Measurements from ENCODE around the gene SEMA3F. TPM values are rescaled to one million over a fixed set of nuclear protein-coding genes. Genes with fewer than 3 reads are reported as not detected.

Gene SEMA3F
- total RNA-seq, 3 donors from 2014 or later (not counting 1 experiment from before 2014, with no cell fraction given), result 0.16 to 1.1 (median 0.78) TPM

DNA sequence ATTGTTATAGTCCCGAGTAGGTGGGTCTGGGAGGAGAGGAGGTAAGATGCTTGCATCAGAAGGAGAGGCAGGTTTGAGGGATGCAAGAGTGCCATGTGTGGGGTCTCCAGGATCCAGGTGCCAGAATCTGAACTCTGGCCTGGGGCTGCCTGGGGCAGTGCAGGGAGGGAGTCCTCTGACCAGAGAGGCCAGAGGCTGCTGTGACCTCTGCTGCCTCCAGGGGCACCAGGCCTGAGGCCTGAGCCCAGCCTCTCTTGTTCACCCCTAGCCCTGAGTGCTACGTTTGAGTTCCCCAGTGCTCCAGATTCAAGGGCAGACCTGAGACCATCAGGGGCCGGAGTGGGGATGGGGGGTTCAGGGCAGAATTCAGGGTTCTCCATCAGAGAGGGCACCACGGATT, 57.4 kb downstream of the SEMA3F start:
- no peaks in the 10 kb centered on the region for H3K4me1 ChIP-seq (ENCODE audit: control insufficient read depth, insufficient read depth, low read length)

DNA sequence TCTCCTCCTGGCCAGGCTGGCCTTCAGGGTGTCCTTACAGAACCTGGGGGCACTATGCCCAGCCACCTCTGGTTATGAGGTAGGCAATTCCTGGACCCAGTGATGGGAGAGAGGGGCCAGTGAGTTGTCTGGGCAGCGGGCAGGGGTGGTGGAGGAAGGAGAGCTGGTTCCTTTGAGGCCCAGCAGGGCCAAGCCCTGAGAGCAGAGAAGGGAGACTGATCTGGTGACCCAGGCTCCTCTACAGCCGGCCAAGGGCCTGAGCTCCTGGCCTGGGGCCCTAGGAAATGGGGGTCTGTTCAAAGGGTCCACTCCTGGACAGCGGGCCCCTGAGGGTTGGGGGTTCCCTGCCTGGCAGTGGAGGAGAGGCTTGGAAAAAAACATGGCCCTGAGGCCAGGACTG, 57.8 kb downstream of the SEMA3F start:
- Mint-ChIP-seq H3K4me3 (no peak overlapping the region), H3K36me3 (no peaks in the 10 kb centered on the region), H3K9me3 (no peaks in the 10 kb centered on the region), H3K27me3 (ENCODE audit: low read depth in 2 of 2) (peaks cover 0 to 8% of the 10 kb centered on the region in 2 donors), H3K27ac (no peak overlapping the region), H3K4me1 (no peaks in the 10 kb centered on the region)
- TF ChIP-seq, protein P1, sequence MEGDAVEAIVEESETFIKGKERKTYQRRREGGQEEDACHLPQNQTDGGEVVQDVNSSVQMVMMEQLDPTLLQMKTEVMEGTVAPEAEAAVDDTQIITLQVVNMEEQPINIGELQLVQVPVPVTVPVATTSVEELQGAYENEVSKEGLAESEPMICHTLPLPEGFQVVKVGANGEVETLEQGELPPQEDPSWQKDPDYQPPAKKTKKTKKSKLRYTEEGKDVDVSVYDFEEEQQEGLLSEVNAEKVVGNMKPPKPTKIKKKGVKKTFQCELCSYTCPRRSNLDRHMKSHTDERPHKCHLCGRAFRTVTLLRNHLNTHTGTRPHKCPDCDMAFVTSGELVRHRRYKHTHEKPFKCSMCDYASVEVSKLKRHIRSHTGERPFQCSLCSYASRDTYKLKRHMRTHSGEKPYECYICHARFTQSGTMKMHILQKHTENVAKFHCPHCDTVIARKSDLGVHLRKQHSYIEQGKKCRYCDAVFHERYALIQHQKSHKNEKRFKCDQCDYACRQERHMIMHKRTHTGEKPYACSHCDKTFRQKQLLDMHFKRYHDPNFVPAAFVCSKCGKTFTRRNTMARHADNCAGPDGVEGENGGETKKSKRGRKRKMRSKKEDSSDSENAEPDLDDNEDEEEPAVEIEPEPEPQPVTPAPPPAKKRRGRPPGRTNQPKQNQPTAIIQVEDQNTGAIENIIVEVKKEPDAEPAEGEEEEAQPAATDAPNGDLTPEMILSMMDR (IDR thresholded peaks at IDR 0.05), result no peak
- intact Hi-C loops (cut with micrococcal nuclease), result no loop called here
- H3K27ac ChIP-seq (ENCODE audit: low read length), result no peak overlapping the region
- DNase-seq (no peak), ATAC-seq (no peak)
- no peaks in the 10 kb centered on the region for H3K36me3 ChIP-seq (ENCODE audit: control insufficient read depth, insufficient read depth, low read length)
- H3K4me3 ChIP-seq (ENCODE audit: low read length), result no peak overlapping the region
- no peaks in the 10 kb centered on the region for H3K9me3 ChIP-seq (ENCODE audit: control insufficient read depth, insufficient read depth, low read length)
- H3K27me3 ChIP-seq (ENCODE audit: control insufficient read depth, insufficient read depth, low read length), result no peaks in the 10 kb centered on the region
- 93% methylated on average over 3 of the region's 3 CpGs for WGBS (ENCODE audit: insufficient coverage)
- H3K4me1 ChIP-seq (ENCODE audit: control insufficient read depth, insufficient read depth, low read length), result no peaks in the 10 kb centered on the region

More for the DNA sequence above, 57.4 kb downstream of the SEMA3F start:
- H3K9me3 ChIP-seq (ENCODE audit: control insufficient read depth, insufficient read depth, low read length), result no peaks in the 10 kb centered on the region
- WGBS (ENCODE audit: insufficient coverage), result 86% methylated on average over 4 of the region's 4 CpGs
- TF ChIP-seq, protein P1 (IDR thresholded peaks at IDR 0.05), result no peak
- no peak overlapping the region for H3K27ac ChIP-seq (ENCODE audit: low read length)
- Mint-ChIP-seq H3K36me3 (no peaks in the 10 kb centered on the region), H3K9me3 (no peaks in the 10 kb centered on the region), H3K4me3 (no peak overlapping the region), H3K4me1 (no peaks in the 10 kb centered on the region), H3K27me3 (ENCODE audit: low read depth in 2 of 2) (peaks cover 0 to 13% of the 10 kb centered on the region in 2 donors), H3K27ac (no peak overlapping the region)
- intact Hi-C loops (cut with micrococcal nuclease), result no loop called here
- H3K4me3 ChIP-seq (ENCODE audit: low read length), result no peak overlapping the region
- ATAC-seq (no peak), DNase-seq (no peak)
- H3K27me3 ChIP-seq (ENCODE audit: control insufficient read depth, insufficient read depth, low read length), result no peaks in the 10 kb centered on the region
- H3K36me3 ChIP-seq (ENCODE audit: control insufficient read depth, insufficient read depth, low read length), result no peaks in the 10 kb centered on the region

DNA sequence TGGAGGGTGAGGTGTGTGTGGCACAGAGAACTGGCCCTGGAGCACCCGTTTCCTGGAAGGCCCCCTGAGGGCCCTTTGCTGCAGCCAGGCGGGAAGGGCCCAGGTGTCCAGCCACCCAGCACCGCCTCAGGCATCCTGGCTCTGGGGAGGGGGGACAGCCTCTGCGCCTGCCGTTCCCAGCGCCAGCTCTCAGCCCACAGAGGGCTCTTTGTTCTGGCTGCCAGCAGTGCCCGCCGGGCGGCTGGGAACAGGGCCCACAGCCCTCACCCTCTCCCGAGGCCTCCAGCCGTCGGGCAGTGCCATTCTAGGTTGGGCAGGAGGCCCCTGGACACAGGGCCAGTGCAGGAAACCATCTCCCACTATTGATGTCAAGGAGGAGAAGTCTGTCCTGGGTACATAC, 58.2 kb downstream of the SEMA3F start:
- H3K4me3 ChIP-seq (ENCODE audit: low read length), result no peak overlapping the region
- no peak for ATAC-seq
- no peaks in the 10 kb centered on the region for H3K4me1 ChIP-seq (ENCODE audit: control insufficient read depth, insufficient read depth, low read length)
- no peaks in the 10 kb centered on the region for H3K36me3 Mint-ChIP-seq
- TF ChIP-seq, protein P1 (IDR thresholded peaks at IDR 0.05), result no peak
- H3K4me1 Mint-ChIP-seq, result no peaks in the 10 kb centered on the region
- no peaks in the 10 kb centered on the region for H3K9me3 ChIP-seq (ENCODE audit: control insufficient read depth, insufficient read depth, low read length)
- intact Hi-C loops (cut with micrococcal nuclease), result no loop called here
- no peaks in the 10 kb centered on the region for H3K9me3 Mint-ChIP-seq
- no peaks in the 10 kb centered on the region for H3K27me3 ChIP-seq (ENCODE audit: control insufficient read depth, insufficient read depth, low read length)
- 88% methylated on average over 12 of the region's 12 CpGs for WGBS (ENCODE audit: insufficient coverage)
- H3K4me3 Mint-ChIP-seq, result no peak overlapping the region
- DNase-seq, result no peak
- no peak overlapping the region for H3K27ac Mint-ChIP-seq
- peaks cover 0 to 5% of the 10 kb centered on the region in 2 donors for H3K27me3 Mint-ChIP-seq (ENCODE audit: low read depth in 2 of 2)
- no peaks in the 10 kb centered on the region for H3K36me3 ChIP-seq (ENCODE audit: control insufficient read depth, insufficient read depth, low read length)
- H3K27ac ChIP-seq (ENCODE audit: low read length), result no peak overlapping the region

DNA sequence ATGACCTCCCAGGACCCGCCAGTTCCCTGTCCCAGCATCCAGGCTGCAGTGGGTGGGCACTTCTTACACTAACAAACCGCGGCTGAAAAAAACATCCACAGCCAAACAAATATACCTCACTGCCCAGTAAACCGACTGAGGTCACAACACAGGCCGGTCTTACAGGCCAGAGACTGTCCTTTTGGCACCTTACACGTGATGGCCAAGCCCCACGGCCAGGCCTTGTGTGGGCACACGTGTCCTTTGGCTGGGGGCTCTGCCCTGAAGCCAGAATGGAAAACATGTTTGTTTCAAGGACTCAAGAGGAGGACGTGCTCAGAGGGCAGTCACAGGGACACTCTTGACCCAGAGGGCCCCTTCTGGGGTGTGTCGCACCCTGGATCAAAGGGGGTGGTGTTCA, 59.7 kb downstream of the SEMA3F start:
- DNase-seq (no peak), ATAC-seq (no peak)
- no peak overlapping the region for H3K27ac Mint-ChIP-seq
- H3K36me3 Mint-ChIP-seq, result no peaks in the 10 kb centered on the region
- H3K4me1 Mint-ChIP-seq, result no peaks in the 10 kb centered on the region
- H3K9me3 ChIP-seq (ENCODE audit: control insufficient read depth, insufficient read depth, low read length), result no peaks in the 10 kb centered on the region
- no peaks in the 10 kb centered on the region for H3K27me3 ChIP-seq (ENCODE audit: control insufficient read depth, insufficient read depth, low read length)
- H3K4me3 ChIP-seq (ENCODE audit: low read length), result no peak overlapping the region
- H3K27ac ChIP-seq (ENCODE audit: low read length), result no peak overlapping the region
- WGBS (ENCODE audit: insufficient coverage), result 84% methylated on average over 10 of the region's 10 CpGs
- TF ChIP-seq, protein P1 (IDR thresholded peaks at IDR 0.05), result no peak
- H3K4me3 Mint-ChIP-seq, result no peak overlapping the region
- intact Hi-C loops (cut with micrococcal nuclease), result no loop called here
- H3K36me3 ChIP-seq (ENCODE audit: control insufficient read depth, insufficient read depth, low read length), result no peaks in the 10 kb centered on the region
- no peaks in the 10 kb centered on the region for H3K27me3 Mint-ChIP-seq (ENCODE audit: low read depth in 2 of 2)
- H3K4me1 ChIP-seq (ENCODE audit: control insufficient read depth, insufficient read depth, low read length), result no peaks in the 10 kb centered on the region
- no peaks in the 10 kb centered on the region for H3K9me3 Mint-ChIP-seq

Measured in natural killer cell (primary cell).